ENCODE measurements around the gene VPS13D.

VPS13D gene

DNA sequence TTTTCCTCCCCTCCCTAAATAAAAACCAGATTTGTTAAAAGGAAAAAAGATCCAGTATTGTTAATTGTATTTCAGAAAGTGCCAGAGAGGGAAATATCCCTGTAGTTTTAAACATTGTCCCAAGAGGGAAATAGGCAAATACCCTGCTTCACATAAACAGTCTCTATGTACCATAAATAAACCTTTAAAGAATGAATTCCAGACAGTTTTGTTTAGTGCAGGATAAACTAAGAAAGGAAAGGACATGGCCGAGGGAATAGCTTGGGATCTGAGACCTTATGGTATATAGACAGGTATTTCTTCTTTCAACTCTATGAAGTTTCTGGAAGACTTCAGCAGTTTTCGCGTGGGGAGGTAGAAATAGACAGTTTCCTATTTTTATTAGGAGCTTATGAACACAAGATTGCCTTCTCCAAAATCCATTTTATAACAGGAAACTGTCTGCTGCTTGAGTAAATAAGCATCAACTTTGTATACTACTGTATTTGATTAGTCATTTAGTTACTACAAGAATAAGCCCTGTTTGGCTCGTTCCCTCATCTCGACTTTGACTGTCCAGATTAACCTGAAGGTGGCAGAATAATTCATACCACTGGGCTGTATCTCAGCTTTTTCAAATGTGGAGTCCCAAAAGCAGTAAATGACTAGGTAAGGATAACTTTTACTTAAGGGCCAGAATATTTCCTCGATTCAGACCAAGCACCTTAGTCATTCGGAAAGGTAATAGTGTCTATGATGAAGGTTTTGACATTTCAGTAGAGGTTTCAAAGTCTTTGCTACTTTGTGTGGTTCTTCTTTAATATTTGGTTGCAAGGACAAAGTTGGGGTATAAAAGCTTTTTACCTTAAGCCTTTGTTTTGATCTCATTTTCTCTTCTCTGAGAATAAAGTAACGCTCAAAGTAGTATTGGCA, 177.5 kb downstream of the VPS13D start:
- DNase-seq (ENCODE audit: low spot score): peak; percentile 21

DNA sequence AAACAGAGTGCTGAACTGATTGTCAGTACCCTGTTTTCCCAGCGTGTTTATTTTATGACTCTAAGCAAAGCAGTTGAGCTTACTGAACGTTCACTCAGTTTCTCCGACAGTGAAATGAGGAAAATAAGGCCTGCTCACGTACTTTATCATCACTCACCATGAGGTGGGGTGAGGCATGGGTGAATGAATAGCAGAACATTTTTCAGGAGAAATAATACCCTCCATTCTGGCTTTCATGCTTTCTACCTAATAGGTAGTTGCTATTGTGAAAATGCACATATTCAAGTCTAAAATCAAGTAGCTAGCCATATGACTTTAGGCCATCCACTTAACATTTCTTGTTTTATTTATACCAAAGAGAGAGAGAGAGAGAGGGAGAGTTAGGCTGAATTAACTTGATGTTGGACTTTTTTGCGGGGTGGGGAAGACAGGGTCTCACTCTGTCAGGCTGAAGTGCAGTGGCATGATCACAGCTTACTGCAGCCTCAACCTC, 178.2 kb downstream of the VPS13D start:
- DNase-seq (ENCODE audit: low spot score): no peak

DNA sequence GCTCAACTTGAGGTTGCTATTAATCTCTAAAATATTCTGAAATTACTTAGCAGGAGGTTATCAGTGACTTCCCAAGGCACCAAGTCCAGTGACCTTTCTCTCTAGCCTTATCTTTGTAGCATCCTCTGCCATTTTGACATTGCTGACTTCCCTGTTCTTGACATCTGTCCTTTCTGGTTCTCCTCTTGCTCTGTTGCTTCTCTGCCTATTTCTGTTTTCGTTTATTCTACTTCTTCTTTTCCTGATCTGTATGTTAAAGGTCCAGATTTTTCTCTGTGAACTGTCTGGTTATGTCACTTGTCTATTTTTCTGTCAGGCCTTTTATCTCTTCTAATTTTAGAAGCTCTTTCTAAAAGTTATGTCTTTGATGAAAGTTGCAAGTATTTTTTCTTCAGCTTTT, 178.8 kb downstream of the VPS13D start:
- no peak for DNase-seq (ENCODE audit: low spot score)

DNA sequence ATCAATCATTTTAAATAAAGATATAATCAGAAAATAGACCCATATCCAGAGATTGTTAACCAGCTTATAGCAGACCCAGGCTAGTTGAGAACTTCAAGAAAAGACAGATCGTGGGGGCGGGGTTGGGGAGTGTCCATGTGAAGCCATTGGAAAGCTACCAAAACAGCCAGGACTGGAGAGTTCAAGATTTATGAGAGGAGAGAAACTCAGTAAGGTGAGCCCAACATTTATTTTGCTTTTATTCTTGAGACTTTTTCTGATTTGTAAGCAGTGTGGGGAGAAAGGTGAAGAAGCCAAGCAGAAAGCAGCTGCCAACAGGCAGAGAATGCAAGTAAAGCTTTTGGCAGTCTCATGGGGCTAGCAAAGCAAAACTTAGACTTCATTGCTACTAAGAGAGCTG, 179.9 kb downstream of the VPS13D start:
- no peak for DNase-seq (ENCODE audit: low spot score)

DNA sequence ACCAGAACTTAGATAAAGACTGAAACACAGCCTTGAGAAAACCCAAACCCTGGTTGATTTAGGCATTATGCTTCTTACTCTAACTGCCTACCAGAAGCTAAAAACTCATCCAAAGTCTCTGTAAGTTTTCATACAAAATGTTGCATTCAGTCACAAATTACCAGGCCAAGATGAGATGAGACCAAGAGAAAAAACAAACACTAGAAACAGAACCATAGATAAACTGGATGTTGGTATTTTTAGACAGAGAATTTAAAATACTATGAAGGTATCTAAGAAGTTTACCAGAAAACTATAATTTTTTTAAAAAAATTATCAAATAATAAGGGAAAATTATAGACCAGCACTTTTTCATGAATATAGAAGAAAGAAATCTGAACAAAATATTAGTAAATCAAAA, 180.5 kb downstream of the VPS13D start:
- DNase-seq (ENCODE audit: low spot score): no peak

DNA sequence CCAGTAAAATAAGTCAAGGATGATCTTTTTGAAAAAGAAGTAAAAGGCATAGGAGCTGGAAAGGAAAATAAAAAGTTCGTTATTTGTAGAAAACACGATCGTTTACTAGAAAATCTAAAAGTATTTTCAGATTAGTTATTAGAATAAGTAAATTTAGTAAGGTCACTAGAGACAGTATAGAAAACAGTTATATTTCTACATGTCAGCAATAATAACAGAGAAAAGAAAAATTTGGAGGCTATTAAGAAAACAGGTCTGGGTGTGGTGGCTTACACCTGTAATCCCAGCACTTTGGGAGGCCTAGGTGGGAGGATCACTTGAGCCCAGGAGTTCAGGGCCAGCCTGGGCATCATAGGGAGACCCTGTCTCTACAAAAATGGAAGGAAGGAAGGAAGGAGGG, 181.3 kb downstream of the VPS13D start:
- DNase-seq (ENCODE audit: low spot score): no peak

DNA sequence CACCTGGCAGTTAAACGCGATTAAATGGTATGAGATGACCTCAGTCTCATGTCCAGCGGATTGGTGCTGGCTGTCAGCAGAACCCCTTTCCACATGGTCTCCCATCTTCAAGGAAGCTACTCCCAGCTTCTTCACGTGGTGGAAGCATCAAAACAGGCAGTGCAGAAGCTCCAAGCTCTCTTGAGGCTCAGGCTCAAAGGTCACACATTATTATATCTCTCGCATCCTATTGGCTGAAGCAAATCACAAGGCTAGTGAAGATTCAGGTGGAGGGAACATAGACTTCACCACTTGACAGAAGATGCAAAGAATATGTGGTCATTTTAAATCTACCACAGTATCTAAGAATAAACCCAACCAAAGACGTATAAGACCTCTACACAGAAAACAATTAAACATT, 181.9 kb downstream of the VPS13D start:
- no peak for DNase-seq (ENCODE audit: low spot score)

DNA sequence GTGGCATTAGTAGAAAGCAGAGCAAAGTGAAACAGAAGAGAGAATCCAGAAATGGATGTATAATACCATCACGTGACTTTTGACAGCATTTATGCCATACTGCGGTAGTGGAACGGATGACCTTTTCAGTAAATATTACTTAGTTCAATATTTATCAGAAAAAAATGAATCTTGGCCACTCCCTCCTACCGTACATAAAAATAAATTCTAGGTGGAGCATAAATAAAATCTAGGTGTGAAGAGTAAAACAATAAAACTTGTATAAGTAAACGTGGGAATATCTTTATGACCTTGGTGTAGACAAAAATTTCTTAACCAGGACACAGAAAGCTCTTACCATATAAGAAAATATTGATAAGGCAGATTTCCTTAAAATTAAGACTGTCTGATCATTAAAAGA, 182.6 kb downstream of the VPS13D start:
- DNase-seq (ENCODE audit: low spot score): no peak

DNA sequence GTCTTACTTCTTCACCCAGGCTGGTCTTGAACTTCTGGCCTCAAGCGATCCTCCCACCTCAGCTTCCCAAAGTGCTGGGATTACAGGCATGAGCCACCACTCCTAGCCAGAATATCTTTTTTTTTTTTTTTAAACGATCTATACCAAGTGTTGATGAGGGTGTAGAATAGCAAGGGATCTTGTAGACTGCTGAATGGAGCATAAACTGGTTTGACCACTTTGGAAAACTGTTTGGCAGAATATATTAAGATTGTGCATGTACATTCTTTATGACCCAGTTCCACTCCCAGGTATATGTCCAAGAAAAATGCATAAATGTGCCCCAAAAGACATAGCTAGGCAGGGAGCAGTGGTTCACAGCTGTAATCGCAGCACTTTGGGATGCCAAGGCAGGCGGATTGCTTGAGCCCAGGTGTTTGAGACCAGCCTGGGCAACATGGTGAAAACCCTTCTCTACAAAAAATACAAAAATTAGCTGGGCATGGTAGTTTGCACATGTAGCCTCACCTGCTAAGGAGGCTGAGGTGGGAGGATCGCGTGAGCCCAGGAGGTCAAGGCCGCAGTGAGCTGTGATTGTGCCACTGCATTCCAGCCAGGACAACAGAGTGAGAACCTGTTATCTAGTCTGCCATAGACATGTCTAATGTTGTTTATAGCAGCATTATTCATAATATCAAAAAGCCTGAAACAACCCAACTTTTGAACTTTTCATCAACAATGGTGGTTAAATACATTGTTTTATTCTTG, 184.0 kb downstream of the VPS13D start:
- no peak for DNase-seq (ENCODE audit: low spot score)

DNA sequence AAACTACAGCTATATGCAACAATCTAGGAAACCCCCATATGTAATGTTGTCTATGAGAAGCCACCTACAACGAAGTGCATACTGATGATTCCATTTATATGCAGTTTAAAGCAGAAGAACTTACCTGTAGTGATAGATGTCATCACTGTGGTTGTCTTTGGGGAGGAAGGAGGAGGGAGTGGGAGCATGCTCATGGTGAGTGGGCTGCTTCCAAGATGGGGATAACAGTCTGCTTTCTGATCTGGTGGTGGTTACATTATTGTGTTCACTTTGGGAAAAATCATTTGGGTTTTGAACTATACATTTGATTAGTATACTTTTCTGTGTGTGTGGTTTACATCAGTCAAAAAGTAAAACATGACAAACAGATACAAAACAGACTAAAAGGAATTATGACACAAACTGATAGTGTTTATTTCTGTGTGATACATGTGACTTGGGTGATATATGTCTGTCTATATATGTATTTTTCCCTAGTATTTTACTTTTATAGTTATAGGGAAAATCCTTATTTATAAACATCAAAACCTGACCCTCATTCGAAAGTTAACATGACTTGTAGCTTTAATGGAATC, 184.7 kb downstream of the VPS13D start:
- DNase-seq (ENCODE audit: low spot score): no peak

DNA sequence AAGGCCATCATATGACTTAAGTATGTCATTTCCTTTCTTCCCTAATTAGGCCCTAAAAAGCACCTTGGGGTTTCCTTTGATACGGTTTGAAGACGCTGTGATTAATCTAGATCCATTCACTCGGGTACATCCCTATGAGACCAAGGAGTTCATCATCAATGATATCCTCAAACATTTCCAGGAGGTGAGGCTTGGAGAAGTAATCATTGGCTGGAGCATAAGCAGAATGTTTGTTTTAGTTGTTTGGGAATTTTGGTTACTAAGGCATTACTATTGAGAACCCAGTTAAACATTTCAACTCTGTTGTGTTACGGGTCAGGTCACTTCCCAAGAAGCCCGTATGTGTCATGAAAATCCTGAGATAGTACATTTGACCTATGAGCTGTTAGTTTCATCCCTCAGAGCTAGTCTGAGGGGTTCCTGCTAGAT, 185.2 kb downstream of the VPS13D start:
- DNase-seq (ENCODE audit: low spot score): no peak

DNA sequence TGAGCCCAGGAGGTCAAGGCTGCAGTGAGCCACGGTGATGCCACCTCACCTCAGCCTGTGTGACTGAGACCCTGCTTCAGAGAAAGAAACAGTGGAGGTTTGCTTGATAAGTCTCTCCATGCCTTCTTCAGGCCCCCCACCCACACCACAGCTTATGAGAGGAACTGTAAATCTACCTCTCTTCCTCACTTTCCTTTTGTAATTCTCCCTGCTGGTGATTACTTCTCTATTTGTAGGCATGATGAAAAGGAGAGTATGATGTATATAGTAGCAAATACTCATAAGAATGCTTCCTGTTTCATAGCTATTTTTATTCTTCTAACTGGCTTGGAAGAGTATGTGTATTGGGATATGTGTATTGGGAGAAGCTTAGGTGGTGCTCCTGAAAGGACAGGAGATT, 186.3 kb downstream of the VPS13D start:
- no peak for DNase-seq (ENCODE audit: low spot score)

DNA sequence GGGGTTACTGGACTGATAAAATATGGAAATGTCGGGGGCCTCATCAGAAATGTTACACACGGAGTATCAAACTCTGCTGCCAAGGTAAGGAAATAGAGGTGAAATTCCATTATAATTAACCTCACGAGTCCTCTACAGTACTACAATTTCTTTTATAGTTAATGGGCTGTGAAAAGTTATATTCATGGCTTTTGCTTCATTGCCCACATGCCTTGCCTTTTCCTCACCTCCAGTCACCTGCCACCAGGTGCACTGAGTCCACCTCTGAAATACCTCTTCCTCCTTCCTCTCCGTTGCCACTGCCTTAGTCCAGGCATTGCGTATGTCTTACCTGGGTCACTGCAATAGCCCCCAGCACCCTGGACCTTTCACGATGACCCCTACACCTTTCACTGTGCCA, 186.9 kb downstream of the VPS13D start:
- no peak for DNase-seq (ENCODE audit: low spot score)

DNA sequence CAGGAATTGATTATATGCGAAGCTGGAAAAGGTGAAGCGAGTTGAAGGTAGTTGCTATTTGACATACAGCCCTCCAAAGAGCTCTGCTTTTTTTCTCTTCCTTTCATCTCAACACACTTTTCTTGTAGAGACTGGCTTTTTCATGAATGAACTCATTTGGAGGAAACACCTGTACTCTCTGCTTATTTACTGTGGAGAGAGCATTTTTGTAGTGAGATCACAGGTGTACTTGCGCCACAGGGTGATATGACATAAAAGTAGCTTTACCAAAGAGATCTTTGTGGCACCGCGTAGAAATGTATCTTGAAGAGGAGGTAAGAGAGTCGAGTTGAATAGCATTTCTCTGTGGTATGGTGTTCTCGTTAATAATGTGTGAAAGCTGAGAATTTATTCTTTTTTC, 187.6 kb downstream of the VPS13D start:
- no peak for DNase-seq (ENCODE audit: low spot score)

DNA sequence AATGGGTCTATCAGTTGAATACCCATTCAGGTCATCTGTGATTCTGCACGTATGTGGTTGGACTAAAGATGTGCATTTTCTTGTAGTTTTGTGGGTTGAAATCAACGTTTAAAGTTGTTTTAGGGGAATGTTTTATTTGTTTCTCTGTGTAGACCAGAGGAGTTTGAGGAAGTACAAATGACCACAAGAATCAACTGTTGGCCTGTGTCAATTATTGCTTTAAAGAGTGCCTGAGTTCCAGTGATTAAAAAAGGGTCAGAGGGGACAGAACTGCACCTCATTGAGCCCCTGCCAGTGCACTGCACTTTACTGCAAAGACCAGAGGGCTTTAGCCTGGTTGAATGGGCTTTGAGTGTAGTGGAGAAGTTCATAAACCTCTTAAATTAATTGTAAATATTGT, 190.3 kb downstream of the VPS13D start:
- no peak for DNase-seq (ENCODE audit: low spot score)

DNA sequence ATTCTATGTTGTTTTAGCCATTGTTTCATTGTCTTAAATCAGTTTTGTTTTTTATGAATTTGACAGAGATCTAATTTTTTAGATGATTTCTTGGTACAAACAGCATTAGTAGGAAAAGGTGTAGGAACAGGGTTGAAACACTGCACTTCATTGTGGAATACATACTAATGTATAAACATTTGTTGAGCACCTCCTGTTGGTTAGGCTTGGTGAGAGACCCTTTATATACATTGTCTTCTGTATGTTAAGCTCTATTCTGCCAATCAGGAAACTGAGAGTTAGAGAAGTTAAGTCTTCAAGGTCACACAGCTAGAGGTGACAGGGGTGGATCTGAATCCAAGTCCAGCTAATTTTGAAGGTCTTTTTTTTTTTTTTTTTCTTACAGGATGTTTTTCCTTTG, 192.7 kb downstream of the VPS13D start:
- no peak for DNase-seq (ENCODE audit: low spot score)

DNA sequence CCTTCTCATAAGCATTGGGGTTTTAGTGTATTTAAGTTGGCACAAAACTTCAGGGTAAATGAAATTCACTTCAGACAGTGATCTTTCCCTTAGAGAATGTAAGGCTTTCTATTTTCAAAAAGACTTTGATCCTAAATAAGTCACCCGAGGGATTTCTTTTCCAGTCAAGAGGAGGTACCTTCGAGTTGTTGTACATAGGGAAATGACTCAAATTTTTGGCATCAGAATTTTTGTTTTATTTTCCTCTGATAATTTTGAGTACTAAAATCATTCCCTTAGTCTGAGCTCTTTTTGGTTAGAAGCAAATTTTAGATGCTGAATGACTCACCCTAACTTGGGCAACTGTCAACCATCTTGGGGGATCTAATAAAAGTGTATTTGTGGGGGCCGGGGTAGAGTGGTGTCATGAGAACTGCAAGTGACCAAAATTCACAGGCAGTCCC, 194.3 kb downstream of the VPS13D start:
- no peak for DNase-seq (ENCODE audit: low spot score)

DNA sequence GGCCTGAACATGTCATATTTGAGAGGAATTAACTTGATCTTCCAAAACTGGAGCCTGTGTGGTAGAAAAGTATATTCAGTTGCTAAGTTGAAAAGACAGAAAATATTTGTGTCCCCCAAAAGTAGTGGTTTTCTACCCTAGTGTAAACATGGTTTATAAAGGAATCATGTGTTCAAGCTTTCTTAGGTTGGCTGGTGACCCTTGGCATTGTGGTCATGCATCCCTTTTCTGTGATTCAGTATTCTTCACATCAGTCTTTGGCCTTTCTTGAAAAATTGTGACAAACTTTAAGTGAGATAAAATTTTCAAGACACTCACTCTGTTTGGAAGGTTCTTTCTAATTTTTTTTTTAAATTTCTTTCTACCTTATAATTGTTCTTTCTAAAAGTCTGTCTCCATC, 195.0 kb downstream of the VPS13D start:
- DNase-seq (ENCODE audit: low spot score): no peak

DNA sequence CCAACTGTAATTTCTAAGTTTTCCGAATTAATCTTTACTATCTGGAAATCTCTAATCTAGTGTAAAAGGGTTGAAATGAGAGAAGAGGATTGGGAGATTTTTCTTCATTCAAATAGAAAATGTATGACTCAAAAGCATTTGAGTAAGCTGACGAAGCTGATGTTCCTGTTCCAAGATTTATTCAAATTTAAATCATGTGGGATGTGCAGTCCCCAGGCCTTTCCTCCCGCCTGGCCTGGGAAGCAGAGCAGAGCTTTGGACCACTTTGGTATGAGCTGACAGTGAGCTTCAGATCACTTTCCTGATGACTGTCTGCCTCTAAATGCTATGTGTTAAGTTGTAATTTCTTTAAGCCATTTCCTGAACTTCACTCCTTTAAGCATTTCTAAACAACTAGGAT, 196.2 kb downstream of the VPS13D start:
- DNase-seq (ENCODE audit: low spot score): no peak

DNA sequence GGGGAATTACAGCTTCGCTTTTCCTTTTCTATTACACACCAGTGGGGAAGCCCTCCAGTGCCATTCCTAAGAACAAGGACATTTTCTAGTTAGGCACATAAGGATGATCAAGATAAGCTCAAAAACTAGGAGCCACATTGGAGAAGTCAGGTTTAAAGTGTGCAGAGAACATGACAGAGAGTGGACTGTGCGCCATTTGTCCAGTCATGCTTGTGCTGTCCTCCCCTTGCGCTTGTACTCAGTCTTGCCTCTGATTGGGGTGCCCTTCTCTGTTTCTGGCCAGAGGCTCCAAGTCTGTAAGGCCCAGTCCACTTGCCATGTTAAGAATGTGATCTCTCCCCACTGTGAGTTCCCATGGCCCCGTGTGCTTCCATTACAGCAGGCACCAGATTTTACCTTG, 198.5 kb downstream of the VPS13D start:
- DNase-seq (ENCODE audit: low spot score): no peak

DNA sequence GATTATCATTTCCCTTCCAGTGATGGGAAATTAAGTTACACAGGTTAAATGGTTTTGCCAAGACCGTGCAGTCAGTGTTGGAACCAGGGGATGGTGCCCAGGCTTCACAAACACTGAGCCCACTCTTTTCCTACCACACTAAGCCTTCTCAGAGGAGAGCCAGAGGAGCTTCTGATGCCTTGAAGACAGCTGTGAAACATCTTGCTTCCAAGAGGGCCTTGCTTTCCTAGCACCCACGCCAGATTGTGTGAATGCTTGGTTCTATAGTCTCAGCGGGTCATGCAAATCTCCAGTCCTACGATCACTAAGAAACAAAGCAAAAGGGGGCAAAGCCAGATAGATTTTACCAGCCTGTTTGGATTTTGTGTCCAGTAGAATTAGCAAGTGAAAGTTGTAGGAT, 200.7 kb downstream of the VPS13D start:
- DNase-seq (ENCODE audit: low spot score): no peak

DNA sequence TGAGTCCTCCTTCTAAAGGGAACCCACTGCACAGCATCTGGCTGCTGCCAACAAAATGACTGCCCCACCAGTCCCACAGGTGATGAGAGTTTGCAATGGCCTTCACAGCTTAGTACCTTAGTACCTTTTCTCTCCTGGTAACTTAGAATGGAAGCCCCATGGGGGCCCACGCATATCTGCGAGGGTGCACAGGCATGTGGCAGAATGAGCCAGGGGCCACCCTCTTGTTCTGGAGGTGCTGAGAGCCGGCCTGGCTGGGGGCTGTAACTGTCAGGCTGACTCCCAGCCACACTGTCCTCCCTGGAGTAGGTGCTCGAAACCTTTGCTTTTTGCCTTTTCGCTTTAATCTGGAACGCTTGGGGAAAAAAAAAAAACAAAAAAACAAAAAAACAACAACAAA, 203.1 kb downstream of the VPS13D start:
- no peak for DNase-seq (ENCODE audit: low spot score)
